Upper lobe of left lung (tissue), 6 donors: Measurements from ENCODE around the gene PHF2. TPM values are rescaled to one million over a fixed set of nuclear protein-coding genes. Genes with fewer than 3 reads are reported as not detected.
A peak's percentile ranks its signal among the peaks of the same experiment; 100 is the strongest.

ENCODE experiments used
- ATAC-seq, 2 donors: fragments of 200-7000 bp; cut with Tn5 transposase; one replicate each; pipeline ENCODE4 v1.9.1; 2022; ENCODE audit warnings: mild to moderate bottlenecking in 2 of 2, moderate library complexity in 2 of 2; ENCODE audit not compliant: low FRiP score in 2 of 2
- DNase-seq, 2 donors: peaks; one replicate each; pipeline ENCODE4 v3.0.0-alpha.2; 2019 to 2020
- H3K27ac ChIP-seq, 4 donors: fragments of 200-600 bp; sonication (generic); one replicate each; pipeline ENCODE4 v1.5.1; 2016 to 2019
- H3K27me3 ChIP-seq, 4 donors: fragments of 200-600 bp; sonication (generic); one replicate each; pipeline ENCODE4 v1.5.1; 2017 to 2019
- H3K36me3 ChIP-seq, 4 donors: fragments of 200-600 bp; sonication (generic); one replicate each; pipeline ENCODE4 v1.5.1; 2016 to 2019
- H3K4me1 ChIP-seq, 4 donors: fragments of 200-600 bp; sonication (generic); one replicate each; pipeline ENCODE4 v1.5.1; 2018 to 2019
- H3K4me3 ChIP-seq, 4 donors: fragments of 200-600 bp; sonication (generic); one replicate each; pipeline ENCODE4 v1.5.1; 2017 to 2019; ENCODE audit warnings: mild to moderate bottlenecking in 2 of 4, moderate library complexity in 1 of 4
- H3K9me3 ChIP-seq, 4 donors: fragments of 200-600 bp; sonication (generic); one replicate each; pipeline ENCODE4 v1.5.1; 2018 to 2019
- CTCF ChIP-seq, 6 experiments: fragments of 450-650 bp in 4 of 6; fragments of 200-600 bp in 2 of 6; sonication (generic) in 2 of 6; IDR thresholded peaks; one replicate each; pipeline ENCODE4 v1.5.1; 2016 to 2019; ENCODE audit warnings: antibody characterized with exemption in 6 of 6
- EP300 ChIP-seq, 4 donors: sonication (generic); formaldehyde crosslinking; IDR thresholded peaks; one replicate each; pipeline ENCODE4 v1.5.1; 2017; ENCODE audit warnings: antibody characterized with exemption in 4 of 4, control low read depth in 2 of 4
- POLR2A ChIP-seq, 4 donors: fragments of 450-650 bp; IDR thresholded peaks; one replicate each; pipeline ENCODE4 v1.5.1; 2016 to 2017; ENCODE audit warnings: antibody characterized with exemption in 4 of 4, mild to moderate bottlenecking in 2 of 4
- POLR2AphosphoS5 ChIP-seq, 2 donors: sonication (generic); formaldehyde crosslinking; IDR thresholded peaks; one replicate each; pipeline ENCODE4 v1.5.1; 2017; ENCODE audit warnings: antibody characterized with exemption in 2 of 2
- WGBS, 2 donors: methylation state at CpG; one replicate each; pipeline ENCODE4 v1.1.5; 2017 to 2018; 5-methylcytosine and 5-hydroxymethylcytosine counted together
- total RNA-seq, 6 donors: library from RNA; depleted of rRNA in 4 of 6; stranded (reverse); fragments of >200 nt in 4 of 6; gene quantifications; one replicate each; pipeline versions ENCODE4 v1.1.0 to v1.2.1, GENCODE V29; 2016 to 2021
- donor health status: DM: no; HTN: no; CAD: no; lungs with moderate emphysema.
- donor health status: DM: no; HTN: yes; CAD: no; lungs with severe emphysema.

PHF2 gene
- total RNA-seq, result 10 to 100 TPM; 33.6 to 41.7 (median 37.9) TPM

GRCh38 chr9:93576258-93577077, at the start of gene PHF2:
TSS of gene PHF2 (plus strand) at chr9:93576584. CDS start at chr9:93576774, 190 bp downstream.
- Histone ChIP-seq H3K4me3 (peak within 1 kb of the TSS; percentile 63 to 97 (median 79)), H3K36me3 (no peaks in the 10 kb centered on the region), H3K9me3 (no peaks in the 10 kb centered on the region), H3K27me3 (no peaks in the 10 kb centered on the region), H3K4me1 (peaks cover 40 to 56% (median 43%) of the 10 kb centered on the region in 4 donors), H3K27ac (peak within 1 kb of the TSS; percentile 94 to 98 (median 96))
- peak; percentile 2 to 77 for ATAC-seq
- TF ChIP-seq EP300 (IDR thresholded peaks at IDR 0.05) (no peak), POLR2AphosphoS5 (IDR thresholded peaks at IDR 0.05) (no peak), POLR2A (IDR thresholded peaks at IDR 0.05) (no peak), CTCF (IDR thresholded peaks at IDR 0.05) (no peak)
- WGBS, 2 donors, result 0 to 4% methylated on average over 5 to 36 of the region's 140 CpGs
- DNase-seq, result peak in 1 of 2 donors; percentile 91

- WGBS, 2 donors, result 72 to 91% methylated on average over 3 of the region's 3 CpGs
- H3K4me3 ChIP-seq, result no peak overlapping the region
- no peak for ATAC-seq
- no peaks in the 10 kb centered on the region for H3K27me3 ChIP-seq
- DNase-seq, result no peak
- peaks cover 6 to 87% (median 29%) of the 10 kb centered on the region in 4 donors for H3K36me3 ChIP-seq
- no peaks in the 10 kb centered on the region for H3K4me1 ChIP-seq
- no peaks in the 10 kb centered on the region for H3K9me3 ChIP-seq
- H3K27ac ChIP-seq, result no peak overlapping the region
- TF ChIP-seq CTCF (IDR thresholded peaks at IDR 0.05) (peak in 1 of 6 experiments; percentile 26), POLR2AphosphoS5 (IDR thresholded peaks at IDR 0.05) (no peak)
These were observed 45.0 kb upstream of the PHF2 start for GRCh38 chr9:93531374-93531773.

GRCh38 chr9:93532141-93532540, 44.2 kb upstream of the PHF2 start:
- Histone ChIP-seq H3K36me3 (peaks cover 6 to 86% (median 29%) of the 10 kb centered on the region in 4 donors), H3K27ac (no peak overlapping the region), H3K27me3 (no peaks in the 10 kb centered on the region), H3K9me3 (no peaks in the 10 kb centered on the region), H3K4me1 (no peaks in the 10 kb centered on the region), H3K4me3 (no peak overlapping the region)
- TF ChIP-seq EP300 (IDR thresholded peaks at IDR 0.05), result no peak
- no peak for TF ChIP-seq POLR2AphosphoS5 (IDR thresholded peaks at IDR 0.05)
- no peak for TF ChIP-seq CTCF (IDR thresholded peaks at IDR 0.05)
- no peak for TF ChIP-seq POLR2A (IDR thresholded peaks at IDR 0.05)
- ATAC-seq (no peak), DNase-seq (no peak)
- WGBS, 2 donors, result 88 to 92% methylated on average over 8 of the region's 8 CpGs

- Histone ChIP-seq H3K4me1 (no peaks in the 10 kb centered on the region), H3K9me3 (no peaks in the 10 kb centered on the region), H3K27ac (no peak overlapping the region), H3K4me3 (no peak overlapping the region), H3K27me3 (no peaks in the 10 kb centered on the region), H3K36me3 (peaks cover 3 to 79% (median 27%) of the 10 kb centered on the region in 4 donors)
- no peak for ATAC-seq
- 89 to 92% methylated on average over 5 to 8 of the region's 8 CpGs for WGBS, 2 donors
- no peak for DNase-seq
- TF ChIP-seq POLR2AphosphoS5 (IDR thresholded peaks at IDR 0.05) (no peak), EP300 (IDR thresholded peaks at IDR 0.05) (no peak), CTCF (IDR thresholded peaks at IDR 0.05) (no peak), POLR2A (IDR thresholded peaks at IDR 0.05) (no peak)
These were observed 42.5 kb upstream of the PHF2 start for GRCh38 chr9:93533863-93534262.
